ENCODE data around the gene CPZ. TPM values are rescaled to one million over a fixed set of nuclear protein-coding genes. Genes with fewer than 3 reads are reported as not detected.

Gene CPZ
- total and polyA plus RNA-seq, 10 of the 15 experiments (the other 5 are each of a cell fraction or from before 2014, with no cell fraction given) = not detected

- no peak for TF ChIP-seq ZBTB4 (CRISPR knock-in tag; IDR thresholded peaks at IDR 0.05)
- no peak for TF ChIP-seq CBFB (IDR thresholded peaks at IDR 0.05; ENCODE audit: low read depth)
- TF ChIP-seq USF1 (IDR thresholded peaks at IDR 0.05; ENCODE audit: borderline replicate concordance, extremely low read length, insufficient read depth, low read depth, low read length) = no peak
These were observed 2.9 kb downstream of the CPZ start (continued) for GRCh38 chr4:8595237-8596087.

- intact Hi-C loops (cut with micrococcal nuclease; ENCODE audit: unreplicated experiment) = loop anchor here (10.0 kb wide), 1 partner anchor 352 kb away; no protein-coding TSS in a partner anchor
- Histone ChIP-seq H2AFZ (ENCODE audit: control insufficient read depth, low read depth, low read length) (no peak overlapping the region), H3K4me2 (ENCODE audit: control insufficient read depth, insufficient read depth) (no peak overlapping the region), H3K36me3 (ENCODE audit: control insufficient read depth in 2 of 2, insufficient read depth in 2 of 2, low read length in 1 of 2) (no peaks in the 10 kb centered on the region), H3K27me3 (replicated peaks in 1 of 2; ENCODE audit: control insufficient read depth in 2 of 2, insufficient read depth in 2 of 2, low read length in 1 of 2) (peaks cover 2 to 6% of the 10 kb centered on the region in 2 experiments; a peak in 3 of 4 replicates), H3K9ac (ENCODE audit: control insufficient read depth, insufficient read depth, low read length) (no peak overlapping the region), H4K20me1 (ENCODE audit: control insufficient read depth, insufficient read depth) (no peaks in the 10 kb centered on the region), H3K4me1 (ENCODE audit: control insufficient read depth, insufficient read depth, low read length) (no peaks in the 10 kb centered on the region), H3K9me3 (replicated peaks; ENCODE audit: control insufficient read depth, insufficient read depth, low read length) (no peaks in the 10 kb centered on the region), H3K27ac (ENCODE audit: control insufficient read depth, insufficient read depth) (no peak overlapping the region), H3K4me3 (no peak overlapping the region), H3K79me2 (ENCODE audit: control insufficient read depth, insufficient read depth, low read length) (no peaks in the 10 kb centered on the region)
- FAIRE-seq = no peak
- 57% methylated on average over 9 of the region's 9 CpGs for WGBS (ENCODE audit: insufficient coverage, insufficient replicate concordance, low lambda C conversion rate, missing lambda C conversion rate)
- in situ Hi-C loops (cut with MboI) = loop anchor here (5.0 to 10.0 kb wide), 2 partner anchors 135 to 332 kb away; partner anchors contain the start of gene HTRA3
- ChIA-PET RAD21 (ENCODE audit: unreplicated experiment) (no interaction called here), CTCF (interaction anchor here (0.6 to 1.4 kb wide), 2 partner anchors 10 to 330 kb away, joined by 3 to 5 read pairs; no protein-coding TSS in a partner anchor), SMC1A (ENCODE audit: uncharacterized antibody, unreplicated experiment) (no interaction called here), POLR2A (no interaction called here)
- no TSS peak for BruUV-seq (replicated peaks)
- no peak for ATAC-seq
- no peak for DNase-seq (ENCODE audit: low read depth, low spot score)
- no peak for TF ChIP-seq CBX5 (IDR thresholded peaks at IDR 0.05; ENCODE audit: low read depth)
- TF ChIP-seq MLLT1 (IDR thresholded peaks at IDR 0.05) = no peak
- TF ChIP-seq ETV6 (conservative IDR thresholded peaks at IDR 0.05 in 1 of 2, IDR thresholded peaks at IDR 0.05 in 1 of 2; ENCODE audit: borderline replicate concordance in 1 of 2, low read depth in 1 of 2) = no peak
- no peak for TF ChIP-seq CTCF (IDR thresholded peaks at IDR 0.05 in 2 of 3, conservative IDR thresholded peaks at IDR 0.05 in 1 of 3; ENCODE audit: control insufficient read depth in 2 of 3, extremely low read depth in 1 of 3, insufficient read depth in 1 of 3, low read depth in 3 of 3, low read length in 3 of 3)
- no peak for TF ChIP-seq SKIL (IDR thresholded peaks at IDR 0.05; ENCODE audit: low read depth, poor library complexity, severe bottlenecking)
These were observed 4.3 kb downstream of the CPZ start for GRCh38 chr4:8596891-8597290.

All from GM12878 (cell line).